ENCODE data around the gene KCTD15. TPM values are rescaled to one million over a fixed set of nuclear protein-coding genes. Genes with fewer than 3 reads are reported as not detected.

Gene KCTD15, protein sequence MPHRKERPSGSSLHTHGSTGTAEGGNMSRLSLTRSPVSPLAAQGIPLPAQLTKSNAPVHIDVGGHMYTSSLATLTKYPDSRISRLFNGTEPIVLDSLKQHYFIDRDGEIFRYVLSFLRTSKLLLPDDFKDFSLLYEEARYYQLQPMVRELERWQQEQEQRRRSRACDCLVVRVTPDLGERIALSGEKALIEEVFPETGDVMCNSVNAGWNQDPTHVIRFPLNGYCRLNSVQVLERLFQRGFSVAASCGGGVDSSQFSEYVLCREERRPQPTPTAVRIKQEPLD
- 39.5 and 55.7 TPM in 2 replicates for total RNA-seq

DNA sequence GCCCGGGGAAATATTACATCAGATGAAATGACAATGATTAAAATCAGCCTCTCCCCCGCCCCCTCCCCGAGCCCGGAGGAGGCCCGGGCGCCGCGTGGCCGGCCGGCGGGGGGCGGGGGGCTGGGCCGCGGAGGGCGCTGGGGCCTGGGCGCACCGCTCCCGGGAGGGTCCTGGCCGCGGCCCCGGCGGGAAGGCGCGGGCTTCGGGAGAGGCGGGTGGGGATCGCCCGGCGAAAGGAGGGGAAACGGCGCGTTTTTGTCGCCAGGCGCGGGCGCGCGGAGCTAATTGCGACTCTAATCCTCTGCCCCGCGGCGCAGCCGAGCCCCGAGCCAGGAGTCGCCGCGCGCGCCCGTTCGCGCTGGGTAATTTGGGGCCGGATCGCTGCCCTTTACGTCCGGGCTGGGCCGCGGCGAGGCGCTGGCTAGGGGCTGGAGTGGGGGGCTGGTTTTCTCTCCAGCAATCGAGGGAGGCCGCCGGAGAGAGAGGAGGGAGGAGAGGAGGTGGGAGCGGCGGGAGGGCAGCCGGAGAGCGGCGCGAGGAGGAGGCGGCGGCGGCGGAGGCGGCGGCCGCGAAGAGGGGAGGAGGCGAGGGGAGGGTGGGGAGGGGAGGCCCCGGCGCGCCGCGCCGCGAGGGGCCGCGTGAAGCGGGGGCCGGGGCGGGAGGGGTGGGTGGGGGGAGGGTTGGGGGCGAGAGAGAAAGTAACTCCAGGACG lies at the start of gene KCTD15:
Gene KCTD15, plus strand, starts transcription at position 707 of the 712 bp plus-strand sequence. CDS start 3,585 bp downstream, outside the sequence.
- TF ChIP-seq, protein P1, sequence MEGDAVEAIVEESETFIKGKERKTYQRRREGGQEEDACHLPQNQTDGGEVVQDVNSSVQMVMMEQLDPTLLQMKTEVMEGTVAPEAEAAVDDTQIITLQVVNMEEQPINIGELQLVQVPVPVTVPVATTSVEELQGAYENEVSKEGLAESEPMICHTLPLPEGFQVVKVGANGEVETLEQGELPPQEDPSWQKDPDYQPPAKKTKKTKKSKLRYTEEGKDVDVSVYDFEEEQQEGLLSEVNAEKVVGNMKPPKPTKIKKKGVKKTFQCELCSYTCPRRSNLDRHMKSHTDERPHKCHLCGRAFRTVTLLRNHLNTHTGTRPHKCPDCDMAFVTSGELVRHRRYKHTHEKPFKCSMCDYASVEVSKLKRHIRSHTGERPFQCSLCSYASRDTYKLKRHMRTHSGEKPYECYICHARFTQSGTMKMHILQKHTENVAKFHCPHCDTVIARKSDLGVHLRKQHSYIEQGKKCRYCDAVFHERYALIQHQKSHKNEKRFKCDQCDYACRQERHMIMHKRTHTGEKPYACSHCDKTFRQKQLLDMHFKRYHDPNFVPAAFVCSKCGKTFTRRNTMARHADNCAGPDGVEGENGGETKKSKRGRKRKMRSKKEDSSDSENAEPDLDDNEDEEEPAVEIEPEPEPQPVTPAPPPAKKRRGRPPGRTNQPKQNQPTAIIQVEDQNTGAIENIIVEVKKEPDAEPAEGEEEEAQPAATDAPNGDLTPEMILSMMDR (IDR thresholded peaks at IDR 0.05; ENCODE audit: extremely low read depth, low read depth, low read length), result no peak
- DNase-seq (ENCODE audit: insufficient read length, low spot score, missing footprints), result peak; percentile 92
- Histone ChIP-seq H2AFZ (ENCODE audit: low read length) (peak within 1 kb of the TSS; percentile 59), H3K36me3 (ENCODE audit: insufficient read depth, low read length) (peaks cover 2% of the 10 kb centered on the region), H3K4me1 (ENCODE audit: insufficient read depth, low read length) (peaks cover 8% of the 10 kb centered on the region), H3K9me3 (ENCODE audit: low read depth, low read length) (no peaks in the 10 kb centered on the region), H3K4me2 (ENCODE audit: insufficient read depth, low read length) (peak within 1 kb of the TSS; percentile 82), H4K20me1 (ENCODE audit: insufficient read depth, low read length) (peaks cover 2% of the 10 kb centered on the region), H3K27me3 (ENCODE audit: insufficient read depth, low read length) (no peaks in the 10 kb centered on the region), H3K4me3 (ENCODE audit: insufficient read depth, low read length) (peak within 1 kb of the TSS; percentile 76), H3K27ac (ENCODE audit: low read depth, low read length) (peak within 1 kb of the TSS; percentile 28), H3K79me2 (ENCODE audit: insufficient read depth, low read length) (no peaks in the 10 kb centered on the region)

DNA sequence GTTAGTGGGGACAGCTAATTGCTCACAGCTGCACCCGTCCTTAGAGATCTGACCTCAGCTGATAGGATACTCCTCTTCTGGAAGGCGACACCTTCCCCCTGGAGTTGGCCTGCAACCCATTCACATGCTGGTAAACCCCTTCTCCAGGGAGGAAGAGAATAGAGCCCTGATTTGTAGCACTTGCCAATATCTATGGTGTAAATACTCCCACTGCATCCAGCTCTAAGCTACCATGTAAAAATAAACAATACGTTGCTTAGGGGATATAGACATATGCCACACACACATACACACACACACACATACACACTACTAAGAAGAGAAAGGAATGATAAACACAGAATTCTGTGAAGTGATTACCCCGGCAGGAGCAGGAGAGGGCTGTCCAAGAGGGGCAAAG lies 49.4 kb upstream of the KCTD15 start:
- Histone ChIP-seq H3K27ac (ENCODE audit: low read depth, low read length) (no peak overlapping the region), H3K9me3 (ENCODE audit: low read depth, low read length) (no peaks in the 10 kb centered on the region), H3K4me2 (ENCODE audit: insufficient read depth, low read length) (no peak overlapping the region), H2AFZ (ENCODE audit: low read length) (no peak overlapping the region), H3K4me1 (ENCODE audit: insufficient read depth, low read length) (no peaks in the 10 kb centered on the region), H3K27me3 (ENCODE audit: insufficient read depth, low read length) (no peaks in the 10 kb centered on the region), H3K79me2 (ENCODE audit: insufficient read depth, low read length) (no peaks in the 10 kb centered on the region), H4K20me1 (ENCODE audit: insufficient read depth, low read length) (no peaks in the 10 kb centered on the region), H3K4me3 (ENCODE audit: insufficient read depth, low read length) (no peak overlapping the region), H3K36me3 (ENCODE audit: insufficient read depth, low read length) (no peaks in the 10 kb centered on the region)
- peak; percentile 43 for DNase-seq (ENCODE audit: insufficient read length, low spot score, missing footprints)
- TF ChIP-seq, protein P1 (IDR thresholded peaks at IDR 0.05; ENCODE audit: extremely low read depth, low read depth, low read length), result no peak

DNA sequence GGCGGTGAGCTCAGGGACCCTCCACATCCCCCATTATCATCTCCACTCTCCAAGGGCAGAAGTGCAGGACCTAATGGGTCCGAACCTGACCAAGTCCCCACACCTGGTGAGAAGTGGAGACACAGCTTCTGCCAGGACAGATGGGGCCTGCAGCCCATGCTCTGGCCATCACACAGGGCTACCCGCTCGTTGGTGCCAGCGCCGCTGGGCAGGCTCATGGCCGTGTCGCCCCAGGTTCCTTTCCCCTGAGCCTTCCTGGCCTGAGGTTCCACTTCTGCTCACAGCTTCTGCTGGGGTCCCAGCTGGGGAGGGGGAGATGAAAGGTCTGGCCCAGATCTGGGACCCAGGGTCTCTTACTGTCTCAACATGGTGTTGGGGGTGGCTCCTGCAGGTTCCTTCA lies 48.4 kb upstream of the KCTD15 start:
- H4K20me1 ChIP-seq (ENCODE audit: insufficient read depth, low read length), result no peaks in the 10 kb centered on the region
- no peaks in the 10 kb centered on the region for H3K9me3 ChIP-seq (ENCODE audit: low read depth, low read length)
- H2AFZ ChIP-seq (ENCODE audit: low read length), result no peak overlapping the region
- H3K27ac ChIP-seq (ENCODE audit: low read depth, low read length), result no peak overlapping the region
- H3K4me2 ChIP-seq (ENCODE audit: insufficient read depth, low read length), result no peak overlapping the region
- H3K4me3 ChIP-seq (ENCODE audit: insufficient read depth, low read length), result no peak overlapping the region
- no peaks in the 10 kb centered on the region for H3K79me2 ChIP-seq (ENCODE audit: insufficient read depth, low read length)
- no peaks in the 10 kb centered on the region for H3K27me3 ChIP-seq (ENCODE audit: insufficient read depth, low read length)
- H3K4me1 ChIP-seq (ENCODE audit: insufficient read depth, low read length), result no peaks in the 10 kb centered on the region
- peak; percentile 50 for DNase-seq (ENCODE audit: insufficient read length, low spot score, missing footprints)
- TF ChIP-seq, protein P1 (IDR thresholded peaks at IDR 0.05; ENCODE audit: extremely low read depth, low read depth, low read length), result no peak
- no peaks in the 10 kb centered on the region for H3K36me3 ChIP-seq (ENCODE audit: insufficient read depth, low read length)

DNA sequence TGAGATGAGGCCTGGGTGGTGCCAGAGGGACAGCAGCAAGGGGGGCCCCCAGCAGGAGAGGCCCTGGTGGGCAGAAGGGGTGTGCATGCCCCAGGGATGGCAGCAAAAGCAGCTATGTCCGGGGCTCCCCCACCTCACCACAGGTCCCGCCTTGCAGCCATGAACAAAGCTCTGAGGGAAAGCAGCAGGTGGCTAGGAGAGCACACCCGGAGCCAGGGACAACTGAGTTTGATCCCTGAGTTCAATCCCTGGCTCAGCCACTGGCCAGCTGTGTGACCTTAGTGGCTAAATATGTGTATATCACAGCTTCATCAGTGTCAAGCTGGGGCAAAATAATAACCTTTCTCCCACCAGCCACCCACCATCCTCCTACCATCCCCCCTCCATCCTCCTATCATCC lies 47.7 kb upstream of the KCTD15 start:
- Histone ChIP-seq H3K36me3 (ENCODE audit: insufficient read depth, low read length) (no peaks in the 10 kb centered on the region), H3K9me3 (ENCODE audit: low read depth, low read length) (no peaks in the 10 kb centered on the region), H3K79me2 (ENCODE audit: insufficient read depth, low read length) (no peaks in the 10 kb centered on the region), H3K27ac (ENCODE audit: low read depth, low read length) (no peak overlapping the region), H4K20me1 (ENCODE audit: insufficient read depth, low read length) (no peaks in the 10 kb centered on the region), H3K4me2 (ENCODE audit: insufficient read depth, low read length) (no peak overlapping the region), H3K4me1 (ENCODE audit: insufficient read depth, low read length) (no peaks in the 10 kb centered on the region), H3K27me3 (ENCODE audit: insufficient read depth, low read length) (no peaks in the 10 kb centered on the region), H3K4me3 (ENCODE audit: insufficient read depth, low read length) (no peak overlapping the region), H2AFZ (ENCODE audit: low read length) (no peak overlapping the region)
- TF ChIP-seq, protein P1 (IDR thresholded peaks at IDR 0.05; ENCODE audit: extremely low read depth, low read depth, low read length), result no peak
- peak; percentile 68 for DNase-seq (ENCODE audit: insufficient read length, low spot score, missing footprints)

Data from osteoblast (primary cell).